AG09319 (cell line): ENCODE measurements around the gene CD44.

ENCODE experiments used
- DNase-seq: peaks from one replicate; pipeline ENCODE4 v3.0.0-alpha.2; 2010; ENCODE audit warnings: low read depth; ENCODE audit errors: extremely low read depth
- CTCF ChIP-seq: IDR thresholded peaks from 2 replicates; pipeline ENCODE4 v1.5.1; 2011; ENCODE audit warnings: low read depth, mild to moderate bottlenecking, inconsistent platforms, low read length, moderate library complexity

CD44 gene

GRCh38 chr11:35146074-35146521 is 7.1 kb downstream of the CD44 start:
- no peak for TF ChIP-seq CTCF
- DNase-seq: no peak

GRCh38 chr11:35146711-35147110 is 7.7 kb downstream of the CD44 start:
- TF ChIP-seq CTCF: no peak
- no peak for DNase-seq

GRCh38 chr11:35147235-35147634 is 8.3 kb downstream of the CD44 start:
- no peak for TF ChIP-seq CTCF
- no peak for DNase-seq

GRCh38 chr11:35148163-35148837 is 9.3 kb downstream of the CD44 start:
- no peak for DNase-seq
- TF ChIP-seq CTCF: no peak

GRCh38 chr11:35150454-35150853 is 11.5 kb downstream of the CD44 start:
- TF ChIP-seq CTCF: no peak
- no peak for DNase-seq

- DNase-seq: no peak
- no peak for TF ChIP-seq CTCF
Observed at GRCh38 chr11:35151241-35151640, 12.3 kb downstream of the CD44 start.

GRCh38 chr11:35151683-35152280 is 12.8 kb downstream of the CD44 start:
- no peak for TF ChIP-seq CTCF
- DNase-seq: no peak
